Stimulated activated naive CD8-positive, alpha-beta T cell treated with anti-CD3 and anti-CD28 coated beads, Interleukin-15, amount 100 ng/mL, for 72 hours (primary cell): ENCODE results near the gene MEOX1.
"Not testable (repeated sequence)": the region's sequence is repeated elsewhere in the genome, so short reads cannot be mapped to it uniquely, and the experiment has no call there.

ENCODE experiments used
- ATAC-seq: fragments of 150-1000 bp; cut with Tn5 transposase; 2 replicates; pipeline ENCODE4 v1.10.0; 2021; ENCODE audit warnings: mild to moderate bottlenecking, moderate library complexity
- DNase-seq, 2 donors: peaks; one replicate each; pipeline ENCODE4 v3.0.0; 2021 to 2022
- H3K27ac Mint-ChIP-seq, 2 donors: one replicate each; pipeline ENCODE4 v1.8.0; 2022; ENCODE audit warnings: mild to moderate bottlenecking in 2 of 2, mixed read lengths in 2 of 2, moderate library complexity in 2 of 2
- H3K27me3 Mint-ChIP-seq: one replicate; pipeline ENCODE4 v1.8.0; 2022; ENCODE audit warnings: mixed read lengths
- H3K4me1 Mint-ChIP-seq: one replicate; pipeline ENCODE4 v1.8.0; 2022; ENCODE audit warnings: mild to moderate bottlenecking, mixed read lengths
- H3K4me3 Mint-ChIP-seq, 2 donors: one replicate each; pipeline ENCODE4 v1.8.0; 2022; ENCODE audit warnings: mild to moderate bottlenecking in 2 of 2, mixed read lengths in 2 of 2, moderate library complexity in 1 of 2
- H3K9me3 Mint-ChIP-seq, 2 donors: one replicate each; pipeline ENCODE4 v1.8.0; 2022; ENCODE audit warnings: mixed read lengths in 2 of 2

Gene MEOX1

GRCh38 chr17:43690624-43691316, 29.0 kb upstream of the MEOX1 start:
- Mint-ChIP-seq H3K4me3 (no peak overlapping the region), H3K27ac (peak overlapping the region in 1 of 2 donors; percentile 49), H3K4me1 (no peaks in the 10 kb centered on the region), H3K27me3 (peaks cover 8% of the 10 kb centered on the region), H3K9me3 (no peaks in the 10 kb centered on the region)
- DNase-seq: no peak
- ATAC-seq: no peak

GRCh38 chr17:43689814-43690213, 28.1 kb upstream of the MEOX1 start:
- H3K27me3 Mint-ChIP-seq: peaks cover 8% of the 10 kb centered on the region
- H3K4me3 Mint-ChIP-seq: no peak overlapping the region
- H3K4me1 Mint-ChIP-seq: no peaks in the 10 kb centered on the region
- ATAC-seq: no peak
- H3K27ac Mint-ChIP-seq: no peak overlapping the region
- no peaks in the 10 kb centered on the region for H3K9me3 Mint-ChIP-seq
- DNase-seq: no peak

- no peaks in the 10 kb centered on the region for H3K4me1 Mint-ChIP-seq
- H3K9me3 Mint-ChIP-seq: no peaks in the 10 kb centered on the region
- ATAC-seq (no peak), DNase-seq (no peak)
- no peak overlapping the region for H3K4me3 Mint-ChIP-seq
- no peak overlapping the region for H3K27ac Mint-ChIP-seq
- H3K27me3 Mint-ChIP-seq: peaks cover 8% of the 10 kb centered on the region
These were observed 27.4 kb upstream of the MEOX1 start for GRCh38 chr17:43689131-43689530.

GRCh38 chr17:43686957-43687356, 25.2 kb upstream of the MEOX1 start:
- not testable (repeated sequence) for DNase-seq, ATAC-seq, H3K27me3 Mint-ChIP-seq, H3K27ac Mint-ChIP-seq, H3K4me1 Mint-ChIP-seq, H3K9me3 Mint-ChIP-seq, H3K4me3 Mint-ChIP-seq

- DNase-seq: no peak
- Mint-ChIP-seq H3K27ac (no peak overlapping the region), H3K4me3 (no peak overlapping the region), H3K27me3 (no peaks in the 10 kb centered on the region), H3K4me1 (no peaks in the 10 kb centered on the region), H3K9me3 (no peaks in the 10 kb centered on the region)
- ATAC-seq: no peak
These were observed 22.4 kb upstream of the MEOX1 start for GRCh38 chr17:43683928-43684653.

GRCh38 chr17:43680461-43680860, 18.7 kb upstream of the MEOX1 start:
- Mint-ChIP-seq H3K9me3 (no peaks in the 10 kb centered on the region), H3K4me3 (no peak overlapping the region), H3K27ac (no peak overlapping the region), H3K4me1 (peaks cover 12% of the 10 kb centered on the region), H3K27me3 (peaks cover 5% of the 10 kb centered on the region)
- no peak for DNase-seq
- no peak for ATAC-seq

GRCh38 chr17:43679911-43680310, 18.2 kb upstream of the MEOX1 start:
- H3K27ac Mint-ChIP-seq: no peak overlapping the region
- H3K4me3 Mint-ChIP-seq: no peak overlapping the region
- ATAC-seq (no peak), DNase-seq (no peak)
- H3K4me1 Mint-ChIP-seq: peaks cover 12% of the 10 kb centered on the region
- H3K27me3 Mint-ChIP-seq: peaks cover 11% of the 10 kb centered on the region
- no peaks in the 10 kb centered on the region for H3K9me3 Mint-ChIP-seq

- Mint-ChIP-seq H3K9me3 (no peaks in the 10 kb centered on the region), H3K27ac (no peak overlapping the region), H3K4me3 (no peak overlapping the region)
These were observed 17.7 kb upstream of the MEOX1 start for GRCh38 chr17:43679401-43679800.

GRCh38 chr17:43676471-43676870, 14.7 kb upstream of the MEOX1 start:
- no peak for ATAC-seq
- Mint-ChIP-seq H3K27ac (no peak overlapping the region), H3K4me3 (no peak overlapping the region)

More at GRCh38 chr17:43679401-43679800, 17.7 kb upstream of the MEOX1 start:
- ATAC-seq: no peak
- no peak for DNase-seq
- Mint-ChIP-seq H3K27me3 (peaks cover 12% of the 10 kb centered on the region), H3K4me1 (peaks cover 12% of the 10 kb centered on the region)

GRCh38 chr17:43674394-43674793, 12.7 kb upstream of the MEOX1 start:
- Mint-ChIP-seq H3K27me3 (peaks cover 20% of the 10 kb centered on the region), H3K4me1 (peaks cover 30% of the 10 kb centered on the region), H3K4me3 (no peak overlapping the region), H3K27ac (no peak overlapping the region), H3K9me3 (no peaks in the 10 kb centered on the region)
- no peak for DNase-seq
- no peak for ATAC-seq

More at GRCh38 chr17:43676471-43676870, 14.7 kb upstream of the MEOX1 start:
- peaks cover 18% of the 10 kb centered on the region for H3K4me1 Mint-ChIP-seq
- no peaks in the 10 kb centered on the region for H3K9me3 Mint-ChIP-seq
- H3K27me3 Mint-ChIP-seq: peaks cover 12% of the 10 kb centered on the region
- DNase-seq: no peak

- H3K4me3 Mint-ChIP-seq: no peak overlapping the region
- no peak overlapping the region for H3K27ac Mint-ChIP-seq
- DNase-seq (peak; percentile 66 to 70), ATAC-seq (peak; percentile 62)
- no peaks in the 10 kb centered on the region for H3K9me3 Mint-ChIP-seq
- H3K27me3 Mint-ChIP-seq: peaks cover 20% of the 10 kb centered on the region
- peaks cover 30% of the 10 kb centered on the region for H3K4me1 Mint-ChIP-seq
These were observed 12.0 kb upstream of the MEOX1 start for GRCh38 chr17:43673516-43674323.

GRCh38 chr17:43671755-43672519, 10.2 kb upstream of the MEOX1 start:
- peaks cover 20% of the 10 kb centered on the region for H3K27me3 Mint-ChIP-seq
- H3K27ac Mint-ChIP-seq: no peak overlapping the region
- DNase-seq (no peak), ATAC-seq (no peak)
- H3K9me3 Mint-ChIP-seq: no peaks in the 10 kb centered on the region
- no peak overlapping the region for H3K4me3 Mint-ChIP-seq
- H3K4me1 Mint-ChIP-seq: peaks cover 18% of the 10 kb centered on the region

GRCh38 chr17:43671031-43671692, 9.4 kb upstream of the MEOX1 start:
- DNase-seq (no peak), ATAC-seq (no peak)
- no peak overlapping the region for H3K27ac Mint-ChIP-seq
- H3K4me3 Mint-ChIP-seq: no peak overlapping the region
- peaks cover 18% of the 10 kb centered on the region for H3K4me1 Mint-ChIP-seq
- H3K27me3 Mint-ChIP-seq: peaks cover 20% of the 10 kb centered on the region
- no peaks in the 10 kb centered on the region for H3K9me3 Mint-ChIP-seq

GRCh38 chr17:43670645-43671030, 8.9 kb upstream of the MEOX1 start:
- Mint-ChIP-seq H3K4me1 (peaks cover 18% of the 10 kb centered on the region), H3K27me3 (peaks cover 19% of the 10 kb centered on the region), H3K4me3 (no peak overlapping the region), H3K27ac (no peak overlapping the region), H3K9me3 (no peaks in the 10 kb centered on the region)
- DNase-seq: no peak
- ATAC-seq: no peak
